Measurements from ENCODE around the gene HOXB5.

DNA sequence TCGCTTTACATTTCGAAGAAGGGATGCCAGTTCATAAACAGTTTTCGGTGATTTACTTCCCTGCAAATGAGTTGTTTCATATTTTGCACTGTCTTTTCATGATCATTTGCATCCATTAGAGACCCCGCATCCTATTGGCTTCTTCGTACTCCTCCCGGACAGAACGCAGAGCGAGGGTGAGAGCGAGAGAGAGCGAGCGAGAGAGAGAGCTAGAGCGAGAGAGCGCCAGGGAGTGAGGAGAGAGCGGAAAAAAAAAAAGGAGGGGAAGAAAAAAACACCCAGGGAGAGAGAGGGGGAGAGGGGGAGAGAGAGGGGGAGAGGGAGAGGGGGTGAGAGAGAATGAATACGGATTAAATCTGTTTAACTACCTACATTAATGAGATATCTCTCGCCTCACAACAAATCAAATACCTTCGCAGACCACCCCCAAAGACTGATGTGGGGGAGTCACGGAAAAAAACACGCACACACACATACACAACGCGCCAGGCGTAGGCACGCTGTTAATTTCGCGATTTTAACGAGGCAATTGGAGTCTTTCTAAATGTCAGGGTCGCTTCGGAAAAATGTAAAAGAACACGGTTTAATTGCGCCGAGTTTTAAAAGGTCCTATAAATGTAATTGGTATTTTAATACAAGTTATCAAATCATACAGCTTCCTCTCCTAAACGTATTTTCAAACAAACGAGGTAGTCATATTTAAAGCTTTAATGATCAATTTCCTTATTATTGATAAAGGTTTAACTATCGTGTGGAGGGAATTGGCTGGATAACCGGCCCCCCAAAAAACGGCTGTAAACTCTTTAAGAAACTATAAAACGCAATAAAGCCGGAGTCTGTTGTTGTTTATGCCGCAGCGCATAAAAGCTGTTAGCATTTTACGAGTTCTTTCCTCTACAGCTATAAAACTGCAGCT, 21.7 kb upstream of the HOXB5 start, which contains the start of gene HOXB8:
- TF ChIP-seq, protein P1, sequence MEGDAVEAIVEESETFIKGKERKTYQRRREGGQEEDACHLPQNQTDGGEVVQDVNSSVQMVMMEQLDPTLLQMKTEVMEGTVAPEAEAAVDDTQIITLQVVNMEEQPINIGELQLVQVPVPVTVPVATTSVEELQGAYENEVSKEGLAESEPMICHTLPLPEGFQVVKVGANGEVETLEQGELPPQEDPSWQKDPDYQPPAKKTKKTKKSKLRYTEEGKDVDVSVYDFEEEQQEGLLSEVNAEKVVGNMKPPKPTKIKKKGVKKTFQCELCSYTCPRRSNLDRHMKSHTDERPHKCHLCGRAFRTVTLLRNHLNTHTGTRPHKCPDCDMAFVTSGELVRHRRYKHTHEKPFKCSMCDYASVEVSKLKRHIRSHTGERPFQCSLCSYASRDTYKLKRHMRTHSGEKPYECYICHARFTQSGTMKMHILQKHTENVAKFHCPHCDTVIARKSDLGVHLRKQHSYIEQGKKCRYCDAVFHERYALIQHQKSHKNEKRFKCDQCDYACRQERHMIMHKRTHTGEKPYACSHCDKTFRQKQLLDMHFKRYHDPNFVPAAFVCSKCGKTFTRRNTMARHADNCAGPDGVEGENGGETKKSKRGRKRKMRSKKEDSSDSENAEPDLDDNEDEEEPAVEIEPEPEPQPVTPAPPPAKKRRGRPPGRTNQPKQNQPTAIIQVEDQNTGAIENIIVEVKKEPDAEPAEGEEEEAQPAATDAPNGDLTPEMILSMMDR (IDR thresholded peaks at IDR 0.05) = no peak
- TF ChIP-seq ZFX (IDR thresholded peaks at IDR 0.05; ENCODE audit: borderline replicate concordance) = no peak
